Measurements from ENCODE around the gene BUD23. TPM values are rescaled to one million over a fixed set of nuclear protein-coding genes. Genes with fewer than 3 reads are reported as not detected.

BUD23 gene
- total and polyA plus RNA-seq, 9 of the 15 experiments (the other 6 are each of a cell fraction or from before 2014, with no cell fraction given) = 79.5 to 270 (median 150) TPM

GRCh38 chr7:73699370-73700068, 16.1 kb downstream of the BUD23 start:
- H3K4me2 ChIP-seq (ENCODE audit: insufficient read depth, low read length) = no peak overlapping the region
- no peak overlapping the region for H3K27ac ChIP-seq (ENCODE audit: extremely low read depth, low read depth, low read length)
- ATAC-seq (peak; percentile 2; the same call in 1 of the 3 replicates), DNase-seq (ENCODE audit: extremely low read depth in 1 of 4, low spot score in 3 of 4) (no peak), FAIRE-seq (no peak)
- no TSS peak for BruUV-seq (replicated peaks)
- CTCF ChIA-PET (ENCODE audit: low intra/inter-chr PET ratio) = no interaction called here
- H3K9me3 ChIP-seq (replicated peaks; ENCODE audit: control insufficient read depth, insufficient read depth, low read depth, low read length) = no peaks in the 10 kb centered on the region
- H3K4me1 ChIP-seq (replicated peaks in 1 of 2; ENCODE audit: control insufficient read depth in 2 of 2, insufficient read depth in 2 of 2, low read length in 2 of 2) = peaks cover 9 to 40% of the 10 kb centered on the region in 2 experiments; a peak in 4 of 5 replicates
- peaks cover 19% of the 10 kb centered on the region for H4K20me1 ChIP-seq (replicated peaks; ENCODE audit: control insufficient read depth, insufficient read depth, low read length)
- H3K27me3 ChIP-seq (ENCODE audit: control insufficient read depth in 2 of 2, insufficient read depth in 2 of 2, low read length in 2 of 2) = no peaks in the 10 kb centered on the region; a peak in 1 of 5 replicates
- H3K36me3 ChIP-seq (ENCODE audit: control insufficient read depth, insufficient read depth, low read length) = peaks cover 69% of the 10 kb centered on the region; the same call in 2 of the 3 replicates
- in situ Hi-C loops (cut with MboI) = no loop called here
- H3K79me2 ChIP-seq (ENCODE audit: control insufficient read depth, insufficient read depth, low read length) = no peaks in the 10 kb centered on the region
- H2AFZ ChIP-seq (ENCODE audit: low read depth, low read length) = no peak overlapping the region
- no peak overlapping the region for H3K4me3 ChIP-seq
- H3K9ac ChIP-seq (ENCODE audit: insufficient read depth in 1 of 2, low read depth in 2 of 2, low read length in 2 of 2) = peak overlapping the region in 1 of 2 experiments; percentile 61; a peak in 2 of 4 replicates
- 87% methylated on average over 15 of the region's 15 CpGs for WGBS (ENCODE audit: insufficient coverage, low coverage, missing lambda C conversion rate)
- TF ChIP-seq TFAP4 (CRISPR knock-in tag; IDR thresholded peaks at IDR 0.05; ENCODE audit: borderline replicate concordance) (0 out of 2 replicates have a peak, but pooled peaks have one; percentile 23), ATF7 (IDR thresholded peaks at IDR 0.05) (no peak), ZNF175 (CRISPR knock-in tag; IDR thresholded peaks at IDR 0.05; ENCODE audit: low read depth) (no peak), POLR2A (conservative IDR thresholded peaks at IDR 0.05) (peak; percentile 64), WHSC1 (IDR thresholded peaks at IDR 0.05; ENCODE audit: low read length) (no peak), RBFOX2 (IDR thresholded peaks at IDR 0.05; ENCODE audit: low read depth, low read length) (peak; percentile 47), CBX1 (IDR thresholded peaks at IDR 0.05; ENCODE audit: low read depth) (no peak)
- TF ChIP-seq, protein P1, sequence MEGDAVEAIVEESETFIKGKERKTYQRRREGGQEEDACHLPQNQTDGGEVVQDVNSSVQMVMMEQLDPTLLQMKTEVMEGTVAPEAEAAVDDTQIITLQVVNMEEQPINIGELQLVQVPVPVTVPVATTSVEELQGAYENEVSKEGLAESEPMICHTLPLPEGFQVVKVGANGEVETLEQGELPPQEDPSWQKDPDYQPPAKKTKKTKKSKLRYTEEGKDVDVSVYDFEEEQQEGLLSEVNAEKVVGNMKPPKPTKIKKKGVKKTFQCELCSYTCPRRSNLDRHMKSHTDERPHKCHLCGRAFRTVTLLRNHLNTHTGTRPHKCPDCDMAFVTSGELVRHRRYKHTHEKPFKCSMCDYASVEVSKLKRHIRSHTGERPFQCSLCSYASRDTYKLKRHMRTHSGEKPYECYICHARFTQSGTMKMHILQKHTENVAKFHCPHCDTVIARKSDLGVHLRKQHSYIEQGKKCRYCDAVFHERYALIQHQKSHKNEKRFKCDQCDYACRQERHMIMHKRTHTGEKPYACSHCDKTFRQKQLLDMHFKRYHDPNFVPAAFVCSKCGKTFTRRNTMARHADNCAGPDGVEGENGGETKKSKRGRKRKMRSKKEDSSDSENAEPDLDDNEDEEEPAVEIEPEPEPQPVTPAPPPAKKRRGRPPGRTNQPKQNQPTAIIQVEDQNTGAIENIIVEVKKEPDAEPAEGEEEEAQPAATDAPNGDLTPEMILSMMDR (IDR thresholded peaks at IDR 0.05 in 2 of 3, conservative IDR thresholded peaks at IDR 0.05 in 1 of 3; ENCODE audit: insufficient read depth in 2 of 3, low read depth in 1 of 3, low read length in 3 of 3) = 0 out of 6 replicates have a peak, but pooled peaks of 1 of the 3 experiments have one; percentile 15
- TF ChIP-seq, protein P2, sequence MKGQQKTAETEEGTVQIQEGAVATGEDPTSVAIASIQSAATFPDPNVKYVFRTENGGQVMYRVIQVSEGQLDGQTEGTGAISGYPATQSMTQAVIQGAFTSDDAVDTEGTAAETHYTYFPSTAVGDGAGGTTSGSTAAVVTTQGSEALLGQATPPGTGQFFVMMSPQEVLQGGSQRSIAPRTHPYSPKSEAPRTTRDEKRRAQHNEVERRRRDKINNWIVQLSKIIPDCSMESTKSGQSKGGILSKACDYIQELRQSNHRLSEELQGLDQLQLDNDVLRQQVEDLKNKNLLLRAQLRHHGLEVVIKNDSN (CRISPR knock-in tag; IDR thresholded peaks at IDR 0.05) = no peak
- TF ChIP-seq, protein P3, sequence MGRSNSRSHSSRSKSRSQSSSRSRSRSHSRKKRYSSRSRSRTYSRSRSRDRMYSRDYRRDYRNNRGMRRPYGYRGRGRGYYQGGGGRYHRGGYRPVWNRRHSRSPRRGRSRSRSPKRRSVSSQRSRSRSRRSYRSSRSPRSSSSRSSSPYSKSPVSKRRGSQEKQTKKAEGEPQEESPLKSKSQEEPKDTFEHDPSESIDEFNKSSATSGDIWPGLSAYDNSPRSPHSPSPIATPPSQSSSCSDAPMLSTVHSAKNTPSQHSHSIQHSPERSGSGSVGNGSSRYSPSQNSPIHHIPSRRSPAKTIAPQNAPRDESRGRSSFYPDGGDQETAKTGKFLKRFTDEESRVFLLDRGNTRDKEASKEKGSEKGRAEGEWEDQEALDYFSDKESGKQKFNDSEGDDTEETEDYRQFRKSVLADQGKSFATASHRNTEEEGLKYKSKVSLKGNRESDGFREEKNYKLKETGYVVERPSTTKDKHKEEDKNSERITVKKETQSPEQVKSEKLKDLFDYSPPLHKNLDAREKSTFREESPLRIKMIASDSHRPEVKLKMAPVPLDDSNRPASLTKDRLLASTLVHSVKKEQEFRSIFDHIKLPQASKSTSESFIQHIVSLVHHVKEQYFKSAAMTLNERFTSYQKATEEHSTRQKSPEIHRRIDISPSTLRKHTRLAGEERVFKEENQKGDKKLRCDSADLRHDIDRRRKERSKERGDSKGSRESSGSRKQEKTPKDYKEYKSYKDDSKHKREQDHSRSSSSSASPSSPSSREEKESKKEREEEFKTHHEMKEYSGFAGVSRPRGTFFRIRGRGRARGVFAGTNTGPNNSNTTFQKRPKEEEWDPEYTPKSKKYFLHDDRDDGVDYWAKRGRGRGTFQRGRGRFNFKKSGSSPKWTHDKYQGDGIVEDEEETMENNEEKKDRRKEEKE (IDR thresholded peaks at IDR 0.05; ENCODE audit: borderline replicate concordance in 1 of 2, control insufficient read depth in 1 of 2, low read depth in 2 of 2, low read length in 1 of 2) = 0 out of 4 replicates have a peak, but pooled peaks of 1 of the 2 experiments have one; percentile 19
- POLR2A ChIA-PET = interaction anchor here (0.6 to 2.3 kb wide), 6 partner anchors 8 to 100 kb away, joined by 3 to 10 read pairs (median 3); no protein-coding TSS in a partner anchor
- intact Hi-C loops (cut with micrococcal nuclease) = no loop called here
- no peaks in the 10 kb centered on the region for H3K9me1 ChIP-seq (ENCODE audit: control insufficient read depth, insufficient read depth, low read length)
